Smooth muscle cell (in vitro differentiated cells): ENCODE data around the gene DNAH1. TPM values are rescaled to one million over a fixed set of nuclear protein-coding genes. Genes with fewer than 3 reads are reported as not detected.
"Not testable (repeated sequence)": the region's sequence is repeated elsewhere in the genome, so short reads cannot be mapped to it uniquely, and the experiment has no call there.

Experiments
- DNase-seq: peaks from one replicate; lab custom pipeline; 2025; ENCODE audit not compliant: unreplicated experiment; lab: John Stamatoyannopoulos, UW
- H2AFZ ChIP-seq: fragments of 200-600 bp; sonication (generic); 2 replicates; pipeline ENCODE4 v1.6.0; 2016; ENCODE audit warnings: antibody characterized with exemption, low read depth, mild to moderate bottlenecking
- H3F3A ChIP-seq: fragments of 200-600 bp; sonication (generic); 2 replicates; pipeline ENCODE4 v1.6.0; 2017; ENCODE audit warnings: antibody characterized with exemption, low read depth
- H3K27ac ChIP-seq: fragments of 200-600 bp; sonication (generic); 2 replicates; pipeline ENCODE4 v1.5.1; 2016; ENCODE audit warnings: low read depth, mild to moderate bottlenecking
- H3K27me3 ChIP-seq: fragments of 200-600 bp; sonication (generic); 2 replicates; pipeline ENCODE4 v1.6.1; 2016; ENCODE audit warnings: low read depth, mild to moderate bottlenecking
- H3K36me3 ChIP-seq: fragments of 200-600 bp; sonication (generic); 2 replicates; pipeline ENCODE4 v1.5.1; 2016; ENCODE audit warnings: low read depth
- H3K4me1 ChIP-seq: fragments of 200-600 bp; sonication (generic); 2 replicates; pipeline ENCODE4 v1.5.1; 2016; ENCODE audit warnings: low read depth
- H3K4me2 ChIP-seq: fragments of 200-600 bp; sonication (generic); 2 replicates; pipeline ENCODE4 v1.6.0; 2016; ENCODE audit warnings: mild to moderate bottlenecking
- H3K4me3 ChIP-seq: fragments of 200-600 bp; sonication (generic); 2 replicates; pipeline ENCODE4 v1.5.1; 2016; ENCODE audit warnings: mild to moderate bottlenecking
- H3K79me2 ChIP-seq: fragments of 200-600 bp; sonication (generic); 2 replicates; pipeline ENCODE4 v1.6.0; 2016; ENCODE audit warnings: low read depth, mild to moderate bottlenecking
- H3K9ac ChIP-seq: fragments of 200-600 bp; sonication (generic); 2 replicates; pipeline ENCODE4 v1.6.0; 2016; ENCODE audit warnings: low read depth
- H3K9me3 ChIP-seq: fragments of 200-600 bp; sonication (generic); replicated peaks from 2 replicates; pipeline ENCODE4 v1.5.1; 2016; ENCODE audit warnings: low read depth
- H4K20me1 ChIP-seq: fragments of 200-600 bp; sonication (generic); 2 replicates; pipeline ENCODE4 v1.6.0; 2016; ENCODE audit warnings: low read depth
- WGBS: methylation state at CpG from one replicate; pipeline ENCODE4 v1.1.7; 2016; ENCODE audit warnings: low lambda C conversion rate; 5-methylcytosine and 5-hydroxymethylcytosine counted together
- polyA plus RNA-seq: library from polyadenylated mRNA; unstranded; fragments of >200 nt; fragmentation: Nextera tagmentation; extraction: Ambion mirVana; gene quantifications from 2 replicates; pipeline ENCODE4 v1.2.1, GENCODE V29; 2016
- total RNA-seq: library from RNA; depleted of rRNA; stranded (reverse); fragments of >200 nt; gene quantifications from 2 replicates; pipeline ENCODE4 v1.2.3, GENCODE V29; 2014
- TF ChIP-seq, protein P1 (sequence below): fragments of 200-600 bp; sonication (generic); IDR thresholded peaks from 2 replicates; pipeline ENCODE4 v1.5.1; 2017; ENCODE audit warnings: borderline replicate concordance, mild to moderate bottlenecking, antibody characterized with exemption; ENCODE audit not compliant: insufficient read depth, poor library complexity, severe bottlenecking

Gene DNAH1
- total and polyA plus RNA-seq, 2 experiments from 2014 or later = 0.54 to 3.7 TPM

GRCh38 chr3:52333869-52334557, 17.9 kb downstream of the DNAH1 start:
- Histone ChIP-seq H3K4me2 (no peak overlapping the region), H2AFZ (no peak overlapping the region), H3K9me3 (no peaks in the 10 kb centered on the region), H3K9ac (no peak overlapping the region), H3K36me3 (no peaks in the 10 kb centered on the region), H3K27ac (no peak overlapping the region), H3K4me3 (no peak overlapping the region), H4K20me1 (no peaks in the 10 kb centered on the region), H3F3A (no peaks in the 10 kb centered on the region), H3K79me2 (no peaks in the 10 kb centered on the region), H3K4me1 (peaks cover under 1% of the 10 kb centered on the region), H3K27me3 (no peaks in the 10 kb centered on the region)
- TF ChIP-seq, protein P1, sequence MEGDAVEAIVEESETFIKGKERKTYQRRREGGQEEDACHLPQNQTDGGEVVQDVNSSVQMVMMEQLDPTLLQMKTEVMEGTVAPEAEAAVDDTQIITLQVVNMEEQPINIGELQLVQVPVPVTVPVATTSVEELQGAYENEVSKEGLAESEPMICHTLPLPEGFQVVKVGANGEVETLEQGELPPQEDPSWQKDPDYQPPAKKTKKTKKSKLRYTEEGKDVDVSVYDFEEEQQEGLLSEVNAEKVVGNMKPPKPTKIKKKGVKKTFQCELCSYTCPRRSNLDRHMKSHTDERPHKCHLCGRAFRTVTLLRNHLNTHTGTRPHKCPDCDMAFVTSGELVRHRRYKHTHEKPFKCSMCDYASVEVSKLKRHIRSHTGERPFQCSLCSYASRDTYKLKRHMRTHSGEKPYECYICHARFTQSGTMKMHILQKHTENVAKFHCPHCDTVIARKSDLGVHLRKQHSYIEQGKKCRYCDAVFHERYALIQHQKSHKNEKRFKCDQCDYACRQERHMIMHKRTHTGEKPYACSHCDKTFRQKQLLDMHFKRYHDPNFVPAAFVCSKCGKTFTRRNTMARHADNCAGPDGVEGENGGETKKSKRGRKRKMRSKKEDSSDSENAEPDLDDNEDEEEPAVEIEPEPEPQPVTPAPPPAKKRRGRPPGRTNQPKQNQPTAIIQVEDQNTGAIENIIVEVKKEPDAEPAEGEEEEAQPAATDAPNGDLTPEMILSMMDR = no peak
- WGBS = 95% methylated on average over 4 of the region's 4 CpGs
- DNase-seq = no peak

GRCh38 chr3:52338131-52338530, 22.0 kb downstream of the DNAH1 start:
- H2AFZ ChIP-seq, H3K4me2 ChIP-seq, H3K79me2 ChIP-seq, H3K9me3 ChIP-seq, H3K4me3 ChIP-seq, H3K4me1 ChIP-seq, H3K27ac ChIP-seq, DNase-seq, H3F3A ChIP-seq, H3K9ac ChIP-seq, H4K20me1 ChIP-seq, H3K27me3 ChIP-seq, H3K36me3 ChIP-seq: not testable (repeated sequence)
- 83% methylated on average over 8 of the region's 8 CpGs for WGBS

DNA sequence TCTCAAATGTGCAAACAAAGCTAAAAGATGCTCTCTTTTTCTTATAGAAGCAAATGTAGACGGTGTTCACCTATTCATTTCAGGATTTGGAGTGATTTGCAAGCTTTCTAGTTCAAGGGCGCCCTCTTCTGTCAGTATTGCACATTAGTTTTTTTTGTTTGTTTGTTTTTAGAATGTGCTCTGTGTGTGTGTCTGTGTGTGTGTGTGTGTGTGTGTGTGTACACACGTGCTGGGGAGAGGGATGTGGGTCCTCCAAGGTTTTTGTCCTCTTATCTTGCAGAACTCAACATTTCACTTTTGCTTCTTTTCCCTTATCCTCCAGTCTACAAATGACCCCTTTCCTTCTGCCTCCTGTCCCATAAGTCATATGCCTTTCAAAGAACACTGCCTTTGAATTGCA, 23.5 kb downstream of the DNAH1 start:
- H3K27ac ChIP-seq = no peak overlapping the region
- peaks cover 5% of the 10 kb centered on the region for H3K4me1 ChIP-seq
- no peak overlapping the region for H3K4me2 ChIP-seq
- no peaks in the 10 kb centered on the region for H4K20me1 ChIP-seq
- TF ChIP-seq, protein P1 = peak; percentile 75
- no peaks in the 10 kb centered on the region for H3K9me3 ChIP-seq
- H3K9ac ChIP-seq = no peak overlapping the region
- H3K4me3 ChIP-seq = no peak overlapping the region
- no peak overlapping the region for H2AFZ ChIP-seq
- H3K27me3 ChIP-seq = no peaks in the 10 kb centered on the region
- 0% methylated on average over 3 of the region's 3 CpGs for WGBS
- no peaks in the 10 kb centered on the region for H3F3A ChIP-seq
- H3K79me2 ChIP-seq = no peaks in the 10 kb centered on the region
- DNase-seq = no peak
- H3K36me3 ChIP-seq = no peaks in the 10 kb centered on the region

DNA sequence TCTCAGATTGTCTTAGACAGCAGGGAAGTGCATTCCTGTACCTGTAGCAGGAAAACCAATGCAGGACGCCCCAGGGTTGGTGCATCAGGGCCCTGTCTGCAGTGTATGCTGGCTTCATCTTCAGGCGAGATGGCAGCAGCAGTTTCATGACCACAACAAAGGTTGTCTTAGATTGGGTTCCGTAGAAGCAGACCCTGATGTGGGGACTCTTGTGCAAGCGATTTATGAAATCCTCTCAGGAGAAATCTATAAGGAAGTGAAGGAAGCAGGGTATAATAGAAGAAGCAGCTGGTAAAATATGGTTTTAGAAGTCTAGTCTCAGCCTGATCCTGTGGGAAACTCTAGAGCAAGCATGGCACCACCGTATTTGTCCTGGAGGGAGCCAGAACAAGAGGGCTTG, 25.0 kb downstream of the DNAH1 start:
- no peak overlapping the region for H3K27ac ChIP-seq
- no peak for DNase-seq
- H3K9me3 ChIP-seq = no peaks in the 10 kb centered on the region
- no peak overlapping the region for H3K9ac ChIP-seq
- TF ChIP-seq, protein P1 = no peak
- H3F3A ChIP-seq = no peaks in the 10 kb centered on the region
- no peaks in the 10 kb centered on the region for H3K27me3 ChIP-seq
- H3K79me2 ChIP-seq = no peaks in the 10 kb centered on the region
- H2AFZ ChIP-seq = no peak overlapping the region
- H4K20me1 ChIP-seq = no peaks in the 10 kb centered on the region
- H3K4me2 ChIP-seq = no peak overlapping the region
- H3K4me3 ChIP-seq = no peak overlapping the region
- no peaks in the 10 kb centered on the region for H3K36me3 ChIP-seq
- H3K4me1 ChIP-seq = peaks cover 5% of the 10 kb centered on the region
- WGBS = 79% methylated on average over 5 of the region's 5 CpGs
